VCaP (cell line): ENCODE results near the gene LTB4R2.

Experiments
- H3K27ac ChIP-seq: fragments of 450-650 bp; 2 replicates; pipeline ENCODE4 v1.5.1; 2017
- CTCF ChIP-seq: fragments of 450-650 bp; conservative IDR thresholded peaks from 2 replicates; pipeline ENCODE4 v1.5.1; 2017; ENCODE audit warnings: mild to moderate bottlenecking, moderate library complexity

LTB4R2 gene

DNA sequence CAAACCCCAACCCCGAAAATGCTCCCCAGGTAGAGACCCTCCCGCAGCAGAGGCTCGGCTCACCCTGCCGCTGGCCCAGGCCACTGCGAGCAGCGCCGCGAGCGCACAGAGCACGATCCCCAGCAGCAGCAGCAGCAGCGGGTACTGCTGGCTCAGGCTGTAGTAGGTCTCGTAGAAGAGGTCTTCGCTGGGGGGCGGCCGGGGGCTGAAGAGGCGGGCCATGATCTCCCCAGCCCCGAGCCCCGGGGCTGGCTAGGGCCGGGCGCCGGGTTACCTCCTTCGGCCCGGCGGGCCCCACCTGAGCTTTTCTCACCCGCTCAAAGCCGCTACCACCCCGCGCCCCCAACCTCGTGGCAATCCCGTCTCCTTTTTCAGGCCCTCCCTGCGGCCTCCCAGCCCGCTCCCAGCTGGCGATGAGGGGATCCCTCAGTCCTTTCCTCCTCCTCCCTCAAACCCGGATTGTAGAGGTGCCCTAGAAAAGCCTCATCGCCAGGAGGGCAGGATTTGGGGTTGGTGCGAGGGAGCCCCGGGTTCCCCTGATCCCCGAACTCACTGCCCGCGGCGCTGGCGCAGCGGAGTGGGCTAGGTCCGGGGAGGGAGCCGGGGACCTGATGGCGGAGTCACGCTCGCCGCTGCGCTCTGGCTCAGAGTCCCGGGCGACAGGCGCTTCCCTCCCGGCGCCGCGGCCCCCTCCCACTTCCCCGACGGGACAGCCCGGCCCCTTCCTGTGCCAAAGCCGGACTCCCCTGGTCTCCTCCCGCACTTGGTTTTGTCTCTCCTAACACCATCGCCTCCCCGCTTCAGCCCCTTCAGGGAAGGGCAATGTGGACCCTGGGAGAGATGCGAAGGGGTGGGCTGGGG, 24.7 kb downstream of the LTB4R2 start, which contains the start of gene ADCY4:
Gene ADCY4, minus strand, starts transcription at position 641 of the 861 bp plus-strand sequence. Its CDS starts 419 bp downstream, at position 222.
- no peak within 1 kb of the TSS for H3K27ac ChIP-seq
- no peak for TF ChIP-seq CTCF

DNA sequence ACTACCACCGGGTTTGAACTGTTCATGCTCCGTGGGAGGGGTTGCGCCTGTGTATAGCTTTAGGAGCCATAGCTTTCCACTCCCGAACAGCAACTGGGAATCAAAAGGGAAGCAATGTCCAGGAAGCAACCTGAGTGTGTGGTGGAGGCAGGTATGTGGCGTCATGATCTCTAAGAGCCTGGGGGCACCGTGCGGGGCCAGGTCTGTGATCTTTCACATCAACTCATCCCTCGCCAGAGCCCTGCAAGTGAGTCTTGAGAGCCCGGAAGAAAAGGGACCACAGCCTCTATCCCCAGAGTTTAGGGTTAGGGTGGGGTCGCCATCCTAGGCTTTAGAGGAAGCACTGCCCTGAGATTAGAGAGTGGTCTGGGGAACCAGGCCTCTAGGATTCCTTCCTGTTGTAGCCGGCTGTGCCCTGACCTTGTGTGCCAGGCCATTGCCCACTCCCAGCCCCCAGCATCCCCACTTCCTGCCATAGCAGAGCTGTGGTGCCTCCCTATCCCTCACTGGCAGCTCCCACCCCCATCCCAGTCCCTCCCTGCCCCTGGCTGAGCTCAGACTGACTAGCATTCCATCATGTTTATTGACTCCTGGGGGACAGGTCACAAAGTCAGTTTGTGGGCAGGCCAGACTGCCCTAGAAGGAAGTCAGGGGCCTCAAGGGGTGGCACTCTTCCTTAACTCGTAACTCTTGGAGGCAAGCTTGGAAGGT, 25.7 kb downstream of the LTB4R2 start:
- no peak for TF ChIP-seq CTCF

GRCh38 chr14:24337144-24337823, 27.3 kb downstream of the LTB4R2 start:
- H3K27ac ChIP-seq = no peak overlapping the region
- no peak for TF ChIP-seq CTCF

More for the DNA sequence above, 25.7 kb downstream of the LTB4R2 start:
- H3K27ac ChIP-seq = no peak overlapping the region

GRCh38 chr14:24337824-24338175, 27.9 kb downstream of the LTB4R2 start:
- H3K27ac ChIP-seq = no peak overlapping the region
- TF ChIP-seq CTCF = no peak

DNA sequence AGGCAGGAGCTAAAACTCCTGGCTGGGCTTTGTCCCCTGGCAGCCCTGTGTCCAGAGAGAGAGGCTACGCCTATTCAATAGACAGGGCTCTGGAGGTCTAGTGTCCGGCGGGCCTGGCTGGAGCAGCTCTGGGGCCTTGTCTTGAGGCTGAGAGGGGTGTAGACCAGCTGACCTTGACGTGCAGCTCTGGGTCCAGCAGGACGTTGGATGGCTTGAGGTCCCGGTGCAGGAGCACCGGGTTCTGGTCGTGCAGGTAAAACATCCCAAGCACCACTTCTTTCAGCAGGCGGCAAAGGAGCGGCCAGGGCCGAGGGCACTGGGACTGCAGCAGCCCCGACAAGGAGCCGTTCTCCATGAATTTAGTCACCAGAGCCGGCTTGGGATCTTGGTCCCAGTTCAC, 28.9 kb downstream of the LTB4R2 start:
- TF ChIP-seq CTCF = no peak
- H3K27ac ChIP-seq = no peak overlapping the region

DNA sequence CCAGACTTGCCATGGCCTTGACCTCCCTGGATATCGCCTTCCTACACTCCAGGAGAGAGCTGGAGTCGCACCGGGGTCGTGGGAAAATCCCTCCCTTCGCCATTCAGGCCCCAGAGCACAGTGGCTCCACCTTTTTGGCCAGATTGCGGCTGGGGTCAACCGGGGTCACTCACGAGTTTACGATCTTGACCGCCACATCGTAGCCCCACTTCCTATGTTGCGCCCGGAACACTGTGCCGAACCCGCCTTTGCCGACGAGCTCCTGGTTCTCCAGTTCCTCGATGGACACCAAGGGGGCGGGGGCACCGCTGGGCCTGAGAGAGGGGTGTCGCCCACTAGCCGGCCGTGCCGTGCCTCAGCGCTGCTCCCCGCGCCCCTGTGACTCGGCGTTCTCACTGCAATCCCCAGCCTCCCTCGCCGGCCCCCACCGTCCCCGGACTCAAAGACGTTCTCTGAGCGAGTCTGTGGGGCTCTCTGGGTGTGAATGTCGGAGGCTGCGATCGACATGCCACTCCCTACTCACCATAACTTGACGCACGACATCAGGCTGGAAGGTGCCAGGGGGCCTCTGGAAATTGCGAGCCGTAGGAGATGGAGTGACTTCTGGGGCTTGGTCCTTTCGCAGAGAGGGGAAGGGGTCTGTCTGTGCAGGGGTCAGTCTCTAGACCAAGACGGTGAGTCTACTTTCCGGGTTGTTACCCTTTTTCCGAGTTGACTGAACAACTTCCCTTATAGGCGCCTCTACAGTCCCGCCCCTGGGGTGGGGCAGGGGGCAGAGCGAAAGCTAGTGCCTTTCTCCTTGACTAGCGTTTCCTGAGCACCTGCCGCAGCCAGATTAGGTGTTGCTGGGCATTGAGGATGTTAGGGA, 29.6 kb downstream of the LTB4R2 start, which contains the start of gene RIPK3:
Gene RIPK3, minus strand, starts transcription at position 708 of the 868 bp plus-strand sequence. Its CDS starts 165 bp downstream, at position 543.
- no peak within 1 kb of the TSS for H3K27ac ChIP-seq
- TF ChIP-seq CTCF = no peak
